AG09309 (cell line): ENCODE results near the gene CGNL1.

Source experiments
- DNase-seq: peaks from one replicate; pipeline ENCODE4 v3.0.0-alpha.2; 2010; ENCODE audit warnings: low read depth
- H3K4me3 ChIP-seq: 2 replicates; pipeline ENCODE4 v1.5.1; 2011; ENCODE audit warnings: mild to moderate bottlenecking, low read depth, low read length, moderate library complexity; ENCODE audit not compliant: control insufficient read depth
- CTCF ChIP-seq: IDR thresholded peaks from 2 replicates; pipeline ENCODE4 v1.5.1; 2011; ENCODE audit warnings: mild to moderate bottlenecking, low read depth, low read length, inconsistent platforms; ENCODE audit not compliant: insufficient read depth, control insufficient read depth; ENCODE audit errors: missing control alignments

The CGNL1 gene

GRCh38 chr15:57552678-57553334, 176.5 kb downstream of the CGNL1 start:
- H3K4me3 ChIP-seq: no peak overlapping the region
- no peak for DNase-seq
- no peak for TF ChIP-seq CTCF

- no peak overlapping the region for H3K4me3 ChIP-seq
- no peak for DNase-seq
- no peak for TF ChIP-seq CTCF
These were observed 177.2 kb downstream of the CGNL1 start for GRCh38 chr15:57553526-57553925.

- no peak for DNase-seq
- no peak for TF ChIP-seq CTCF
- H3K4me3 ChIP-seq: no peak overlapping the region
These were observed 177.9 kb downstream of the CGNL1 start for GRCh38 chr15:57554063-57554811.

- no peak for DNase-seq
- H3K4me3 ChIP-seq: no peak overlapping the region
- no peak for TF ChIP-seq CTCF
These were observed 178.5 kb downstream of the CGNL1 start for GRCh38 chr15:57554812-57555179.

GRCh38 chr15:57555270-57555669, 179.0 kb downstream of the CGNL1 start:
- no peak for DNase-seq
- no peak for TF ChIP-seq CTCF

GRCh38 chr15:57556040-57556439, 179.7 kb downstream of the CGNL1 start:
- TF ChIP-seq CTCF: no peak
- no peak overlapping the region for H3K4me3 ChIP-seq
- DNase-seq: no peak

More at GRCh38 chr15:57555270-57555669, 179.0 kb downstream of the CGNL1 start:
- no peak overlapping the region for H3K4me3 ChIP-seq
